H1 (cell line): Measurements from ENCODE around the gene MYRIP. TPM values are rescaled to one million over a fixed set of nuclear protein-coding genes. Genes with fewer than 3 reads are reported as not detected.

Source experiments
- CTCF ChIA-PET: fragments of 300-600 bp; sonication (Branson Sonifier 250); formaldehyde crosslinking; loops from one replicate; lab custom pipeline; 2021; ENCODE audit not compliant: partially characterized antibody; lab: Charles Lee
- POLR2A ChIA-PET: fragments of 300-600 bp; sonication (Branson Sonifier 250); formaldehyde crosslinking; loops from one replicate; lab custom pipeline; 2021; ENCODE audit warnings: inconsistent platforms; ENCODE audit not compliant: partially characterized antibody; lab: Charles Lee
- DNase-seq, 2 experiments: peaks; one replicate each; pipeline versions ENCODE4 v3.0.0 to v3.0.0-alpha.2; 2010 to 2022; ENCODE audit warnings: low spot score in 2 of 2, low read depth in 1 of 2, mixed read lengths in 1 of 2
- FAIRE-seq: peaks from 2 replicates; lab custom pipeline; 2011; peaks lifted over from hg19 to GRCh38; lab: Jason Lieb, UNC
- H2AFZ ChIP-seq: 2 replicates; pipeline ENCODE4 v1.8.1; 2012; ENCODE audit warnings: low read length, inconsistent platforms
- H2AK5ac ChIP-seq: 2 replicates; pipeline ENCODE4 v1.6.1; 2013; ENCODE audit warnings: low read depth, low read length
- H2BK120ac ChIP-seq: replicated peaks from 2 replicates; pipeline ENCODE3; 2013; ENCODE audit warnings: low read depth, low read length, inconsistent platforms
- H2BK12ac ChIP-seq: 2 replicates; pipeline ENCODE4 v1.6.1; 2013; ENCODE audit warnings: low read depth, low read length
- H2BK15ac ChIP-seq: 2 replicates; pipeline ENCODE4 v1.6.1; 2013; ENCODE audit warnings: low read length
- H2BK20ac ChIP-seq: 2 replicates; pipeline ENCODE4 v1.6.1; 2013; ENCODE audit warnings: low read length
- H2BK5ac ChIP-seq: 2 replicates; pipeline ENCODE4 v1.6.1; 2013; ENCODE audit warnings: low read depth, low read length
- H3K14ac ChIP-seq: 2 replicates; pipeline ENCODE4 v1.6.1; 2013; ENCODE audit warnings: inconsistent platforms; ENCODE audit not compliant: insufficient read length
- H3K18ac ChIP-seq: 2 replicates; pipeline ENCODE4 v1.6.1; 2013; ENCODE audit warnings: low read length; ENCODE audit errors: extremely low read depth
- H3K23ac ChIP-seq: 2 replicates; pipeline ENCODE4 v1.6.1; 2013; ENCODE audit warnings: inconsistent platforms; ENCODE audit not compliant: insufficient read length
- H3K23me2 ChIP-seq: 2 replicates; pipeline ENCODE4 v1.6.1; 2013; ENCODE audit warnings: low read depth, low read length
- H3K27ac ChIP-seq: 2 replicates; pipeline ENCODE4 v1.6.1; 2011; ENCODE audit warnings: low read depth, low read length, inconsistent platforms
- H3K27me3 ChIP-seq, 4 experiments: replicated peaks in 1 of 4; 1 replicate in 1 of 4; 2 replicates in 3 of 4; pipeline versions ENCODE4 v1.6.1 to v1.8.1; 2011 to 2013; ENCODE audit warnings: low read length in 3 of 4, mild to moderate bottlenecking in 3 of 4, inconsistent platforms in 2 of 4, mixed read lengths in 2 of 4, moderate library complexity in 1 of 4; ENCODE audit not compliant: control insufficient read depth in 3 of 4, insufficient read depth in 3 of 4; ENCODE audit errors: extremely low read depth in 1 of 4
- H3K36me3 ChIP-seq, 4 experiments: 2 replicates each; pipeline versions ENCODE4 v1.6.1 to v1.8.1; 2011 to 2013; ENCODE audit warnings: mild to moderate bottlenecking in 4 of 4, low read length in 3 of 4, moderate library complexity in 2 of 4, control low read depth in 1 of 4, inconsistent platforms in 1 of 4; ENCODE audit not compliant: insufficient read depth in 4 of 4, control insufficient read depth in 2 of 4
- H3K4ac ChIP-seq: replicated peaks from 2 replicates; pipeline ENCODE3; 2013; ENCODE audit warnings: low read length, low read depth, mixed read lengths, inconsistent platforms; ENCODE audit not compliant: insufficient read length
- H3K4me1 ChIP-seq, 4 experiments: replicated peaks in 1 of 4; 1 replicate in 1 of 4; 2 replicates in 3 of 4; pipeline versions ENCODE4 v1.6.1 to v1.8.1; 2011 to 2013; ENCODE audit warnings: low read length in 3 of 4, inconsistent platforms in 2 of 4, mixed read lengths in 1 of 4; ENCODE audit not compliant: insufficient read depth in 4 of 4, control insufficient read depth in 3 of 4
- H3K4me2 ChIP-seq, 2 experiments: 2 replicates each; pipeline versions ENCODE4 v1.6.1 to v1.8.1; 2011 to 2013; ENCODE audit warnings: low read depth in 2 of 2, low read length in 2 of 2, control low read depth in 1 of 2, inconsistent platforms in 1 of 2, mild to moderate bottlenecking in 1 of 2; ENCODE audit not compliant: insufficient read depth in 1 of 2
- H3K4me3 ChIP-seq, 4 experiments: fragments of 200-600, 300-600 bp in 1 of 4; sonication (generic), shearing (Covaris generic), sonication (Bioruptor Twin) in 1 of 4; 2 replicates each; pipeline versions ENCODE4 v1.5.1 to v1.8.1; 2011 to 2016; ENCODE audit warnings: low read length in 4 of 4, low read depth in 3 of 4, control low read depth in 2 of 4, inconsistent platforms in 2 of 4, mild to moderate bottlenecking in 2 of 4, mixed read lengths in 1 of 4, moderate library complexity in 1 of 4; ENCODE audit not compliant: insufficient read depth in 2 of 4; ENCODE audit errors: extremely low read depth in 1 of 4
- H3K56ac ChIP-seq: replicated peaks from 2 replicates; pipeline ENCODE3; 2013; ENCODE audit warnings: low read depth, mild to moderate bottlenecking, mixed read lengths, low read length, inconsistent platforms; ENCODE audit not compliant: insufficient read length
- H3K79me1 ChIP-seq: 2 replicates; pipeline ENCODE4 v1.6.1; 2013; ENCODE audit warnings: low read depth, low read length, control low read depth
- H3K79me2 ChIP-seq, 2 experiments: 2 replicates each; pipeline versions ENCODE4 v1.6.1 to v1.8.1; 2012 to 2013; ENCODE audit warnings: low read length in 2 of 2, mild to moderate bottlenecking in 2 of 2, inconsistent platforms in 1 of 2; ENCODE audit not compliant: insufficient read depth in 2 of 2, control insufficient read depth in 1 of 2
- H3K9ac ChIP-seq, 4 experiments: replicated peaks in 1 of 4; 1 replicate in 1 of 4; 2 replicates in 3 of 4; pipeline versions ENCODE4 v1.6.1 to v1.8.1; 2011 to 2013; ENCODE audit warnings: low read depth in 3 of 4, low read length in 3 of 4, control low read depth in 2 of 4, mild to moderate bottlenecking in 2 of 4, moderate library complexity in 2 of 4, inconsistent platforms in 1 of 4; ENCODE audit errors: extremely low read depth in 1 of 4
- H3K9me3 ChIP-seq, 2 experiments: 2 replicates each; pipeline versions ENCODE4 v1.6.1 to v1.8.1; 2012 to 2013; ENCODE audit warnings: mild to moderate bottlenecking in 2 of 2, moderate library complexity in 2 of 2, control low read depth in 1 of 2, inconsistent platforms in 1 of 2, low read depth in 1 of 2, low read length in 1 of 2, mixed read lengths in 1 of 2; ENCODE audit not compliant: insufficient read depth in 2 of 2
- H4K20me1 ChIP-seq, 2 experiments: replicated peaks in 1 of 2; 2 replicates each; pipeline versions ENCODE3 to v1.8.1; 2011 to 2013; ENCODE audit warnings: inconsistent platforms in 2 of 2, low read length in 2 of 2, mild to moderate bottlenecking in 1 of 2; ENCODE audit not compliant: insufficient read depth in 2 of 2, control insufficient read depth in 1 of 2
- H4K5ac ChIP-seq: 2 replicates; pipeline ENCODE4 v1.6.1; 2013; ENCODE audit warnings: low read length, low read depth, mixed read lengths, inconsistent platforms; ENCODE audit not compliant: insufficient read length
- H4K8ac ChIP-seq: 2 replicates; pipeline ENCODE4 v1.8.0; 2013; ENCODE audit warnings: mild to moderate bottlenecking, moderate library complexity, low read length, inconsistent platforms; ENCODE audit not compliant: insufficient read depth; ENCODE audit errors: extremely low read depth
- H4K91ac ChIP-seq: replicated peaks from 2 replicates; pipeline ENCODE3; 2013; ENCODE audit warnings: low read length, mixed read lengths, inconsistent platforms; ENCODE audit not compliant: insufficient read length
- ASH2L ChIP-seq: fragments of 200-600, 300-600 bp; sonication (generic); IDR thresholded peaks from one replicate; pipeline ENCODE4 v1.7.1; 2017; ENCODE audit warnings: low read length
- BCL11A ChIP-seq, 2 experiments: IDR thresholded peaks; one replicate each; pipeline ENCODE4 v1.6.1; 2011; ENCODE audit warnings: low read depth in 2 of 2, low read length in 2 of 2, mild to moderate bottlenecking in 2 of 2
- E2F6 ChIP-seq: IDR thresholded peaks from 2 replicates; pipeline ENCODE4 v1.6.1; 2012; ENCODE audit warnings: inconsistent platforms
- EP300 ChIP-seq, 2 experiments: IDR thresholded peaks; 1 replicate in 1 of 2; 2 replicates in 1 of 2; pipeline ENCODE4 v1.6.1; 2011 to 2012; ENCODE audit warnings: low read depth in 2 of 2, low read length in 2 of 2, mild to moderate bottlenecking in 2 of 2, borderline replicate concordance in 1 of 2, inconsistent platforms in 1 of 2, moderate library complexity in 1 of 2
- GTF2F1 ChIP-seq: IDR thresholded peaks from 2 replicates; pipeline ENCODE4 v1.6.1; 2012; ENCODE audit warnings: low read depth, low read length, improper control_type of control experiment, borderline replicate concordance
- HDAC6 ChIP-seq: IDR thresholded peaks from one replicate; pipeline ENCODE4 v1.7.1; 2012; ENCODE audit warnings: low read depth, mild to moderate bottlenecking, inconsistent platforms, low read length, moderate library complexity
- MAX ChIP-seq: IDR thresholded peaks from 2 replicates; pipeline ENCODE4 v1.6.1; 2012; ENCODE audit warnings: inconsistent platforms
- NANOG ChIP-seq: IDR thresholded peaks from 2 replicates; pipeline ENCODE4 v1.6.1; 2011; ENCODE audit warnings: low read length, low read depth, mild to moderate bottlenecking, inconsistent platforms; ENCODE audit not compliant: insufficient read depth, poor library complexity, severe bottlenecking
- RBBP5 ChIP-seq: IDR thresholded peaks from 2 replicates; pipeline ENCODE4 v1.7.1; 2012; ENCODE audit warnings: low read depth, mild to moderate bottlenecking, inconsistent platforms, low read length, moderate library complexity, borderline replicate concordance
- RNF2 ChIP-seq: fragments of 200-900, 300-1000 bp; sonication (generic); IDR thresholded peaks from 2 replicates; pipeline ENCODE4 v1.7.1; 2016; ENCODE audit warnings: borderline replicate concordance, low read depth, mild to moderate bottlenecking, antibody characterized with exemption, low read length; ENCODE audit not compliant: poor library complexity, severe bottlenecking; ENCODE audit errors: missing control alignments
- SIRT6 ChIP-seq: IDR thresholded peaks from one replicate; pipeline ENCODE4 v1.7.1; 2012; ENCODE audit warnings: low read length, inconsistent platforms
- SP1 ChIP-seq: IDR thresholded peaks from 2 replicates; pipeline ENCODE4 v1.6.1; 2011; ENCODE audit warnings: low read depth, low read length
- TAF7 ChIP-seq: optimal IDR thresholded peaks from 2 replicates; pipeline ENCODE3; 2011; ENCODE audit warnings: low read depth, mild to moderate bottlenecking, inconsistent platforms, low read length, moderate library complexity, borderline replicate concordance
- WGBS, 2 experiments: shearing (Covaris generic) in 1 of 2; methylation state at CpG; one replicate each; pipeline versions ENCODE4 v1.1.6 to v1.1.7; 2013 to 2015; ENCODE audit warnings: low lambda C conversion rate in 2 of 2, mixed read lengths in 2 of 2, inconsistent platforms in 1 of 2, low coverage in 1 of 2, missing lambda C conversion rate in 1 of 2; ENCODE audit not compliant: insufficient replicate concordance in 2 of 2, insufficient coverage in 1 of 2, insufficient read length in 1 of 2; ENCODE audit errors: extremely low coverage in 1 of 2, missing lambda C conversion rate in 1 of 2; 5-methylcytosine and 5-hydroxymethylcytosine counted together
- polyA plus RNA-seq, 7 experiments: library from polyadenylated mRNA; depleted of rRNA in 3 of 7; stranded (reverse) in 5 of 7; unstranded in 2 of 7; fragments of >200 nt in 5 of 7; fragments of 200-250 nt in 2 of 7; gene quantifications; 1 replicate in 5 of 7; 2 replicates in 1 of 7; 4 replicates in 1 of 7; pipeline versions ENCODE4 v1.2.1 to v1.2.3, GENCODE V29; 2011 to 2013; ENCODE audit warnings: missing spikeins in 2 of 7, mixed read lengths in 2 of 7
- total RNA-seq: library from RNA; stranded (reverse); fragmentation: NEBNext Ultra II Directional; extraction: Animal tissue kit (Norgen Biotek cat#: 25700); gene quantifications from 2 replicates; pipeline ENCODE4 v1.2.1, GENCODE V29; 2021

The MYRIP gene
- total and polyA plus RNA-seq, 2 of the 8 experiments (the other 6 are each of a cell fraction or from before 2014, with no cell fraction given), result 0.54 to 4.3 TPM

GRCh38 chr3:39784922-39785321 lies 24.5 kb upstream of the MYRIP start:
- H4K8ac ChIP-seq, result no peak overlapping the region
- H3K4ac ChIP-seq, result no peak overlapping the region
- no peaks in the 10 kb centered on the region for H3K9me3 ChIP-seq
- no peak overlapping the region for H3K56ac ChIP-seq
- no peak overlapping the region for H2AK5ac ChIP-seq
- H4K91ac ChIP-seq, result no peak overlapping the region
- no peaks in the 10 kb centered on the region for H3K79me1 ChIP-seq
- H4K20me1 ChIP-seq, result no peaks in the 10 kb centered on the region
- H3K23me2 ChIP-seq, result peaks cover 2% of the 10 kb centered on the region; the same call in 1 of the 2 replicates
- no peak overlapping the region for H3K4me3 ChIP-seq
- H3K36me3 ChIP-seq, result no peaks in the 10 kb centered on the region
- H3K14ac ChIP-seq, result no peak overlapping the region
- H2AFZ ChIP-seq, result no peak overlapping the region
- CTCF ChIA-PET, result interaction anchor here (0.6 to 1.6 kb wide), 2 partner anchors 242 to 289 kb away, joined by 3 to 4 read pairs; no protein-coding TSS in a partner anchor
- DNase-seq, result no peak
- no peak for FAIRE-seq
- no peak overlapping the region for H3K23ac ChIP-seq
- H2BK5ac ChIP-seq, result no peak overlapping the region
- POLR2A ChIA-PET, result no interaction called here
- H3K9ac ChIP-seq, result no peak overlapping the region
- no peak overlapping the region for H2BK20ac ChIP-seq
- no peak overlapping the region for H3K27ac ChIP-seq
- H3K27me3 ChIP-seq, result no peaks in the 10 kb centered on the region
- no peak overlapping the region for H2BK15ac ChIP-seq
- no peaks in the 10 kb centered on the region for H3K79me2 ChIP-seq
- no peak overlapping the region for H3K4me2 ChIP-seq
- H3K4me1 ChIP-seq, result no peaks in the 10 kb centered on the region
- H2BK120ac ChIP-seq, result no peak overlapping the region
- 83% methylated on average over 1 of the region's 1 CpG; no CpG with 5 or more reads in 1 of the 2 experiments for WGBS, 2 experiments
- H4K5ac ChIP-seq, result no peak overlapping the region
- no peak overlapping the region for H3K18ac ChIP-seq
- no peak overlapping the region for H2BK12ac ChIP-seq
- TF ChIP-seq SP1 (no peak), BCL11A (IDR thresholded peaks at IDR 0.05; ENCODE audit: low read depth in 2 of 2, low read length in 2 of 2) (no peak), E2F6 (no peak), HDAC6 (no peak), TAF7 (no peak), MAX (no peak), NANOG (no peak), SIRT6 (no peak), RBBP5 (no peak), ASH2L (no peak), GTF2F1 (no peak), RNF2 (no peak), EP300 (IDR thresholded peaks at IDR 0.05; ENCODE audit: borderline replicate concordance in 1 of 2, low read depth in 2 of 2, low read length in 2 of 2) (no peak)
